Measurements from ENCODE around the gene SERPING1.

Gene SERPING1

DNA sequence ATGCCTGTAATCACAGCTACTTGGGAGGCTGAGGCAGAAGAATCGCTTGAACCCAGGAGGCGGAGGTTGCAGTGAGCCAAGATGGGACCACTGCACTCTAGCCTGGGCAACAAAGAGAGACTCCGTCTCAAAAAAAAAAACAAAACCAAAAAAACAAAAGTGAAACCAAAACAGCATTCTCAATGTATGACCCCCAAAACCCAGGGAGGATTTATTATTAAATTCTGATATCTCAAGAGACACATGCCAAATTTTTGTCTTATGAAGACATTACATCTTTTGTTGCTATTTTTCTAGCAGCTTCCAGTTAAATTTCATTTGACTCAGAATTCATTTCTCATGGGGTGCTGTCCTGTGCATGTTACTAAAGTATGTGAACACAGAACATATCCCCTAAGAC lies 55.2 kb downstream of the SERPING1 start:
- DNase-seq (ENCODE audit: low read depth) = no peak

DNA sequence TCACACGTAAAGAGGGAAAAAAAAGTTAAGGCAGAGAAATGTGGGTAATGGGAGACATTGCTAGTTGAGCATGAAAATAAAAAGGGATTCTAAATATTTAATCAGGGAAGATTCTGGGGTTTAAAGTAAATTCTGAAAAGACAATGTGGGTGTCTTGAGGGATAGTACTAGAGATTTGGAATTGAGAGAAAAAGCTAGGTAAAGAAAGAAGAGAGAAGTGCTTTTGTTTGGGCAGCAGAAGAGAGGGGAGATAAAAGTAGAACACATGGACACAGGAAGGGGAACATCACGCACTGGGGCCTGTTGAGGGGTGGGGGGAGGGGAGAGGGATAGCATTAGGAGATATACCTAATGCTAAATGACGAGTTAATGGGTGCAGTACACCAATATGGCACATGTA lies 55.7 kb downstream of the SERPING1 start:
- DNase-seq (ENCODE audit: low read depth) = no peak

DNA sequence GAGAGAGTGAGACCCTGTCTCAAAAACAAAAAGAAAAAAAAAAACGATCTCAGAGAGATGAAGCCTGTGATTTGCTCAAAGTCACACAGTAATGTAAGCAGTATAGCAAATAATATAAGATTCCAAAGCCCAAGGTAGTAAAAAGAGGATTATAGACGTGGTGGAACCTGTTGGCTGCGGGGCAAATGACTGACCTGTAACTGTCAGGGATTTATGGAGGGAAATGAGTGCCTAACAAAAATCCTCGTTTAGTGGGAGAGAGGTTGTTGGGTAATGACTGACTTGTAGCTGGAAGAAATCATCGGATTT lies 59.4 kb downstream of the SERPING1 start:
- DNase-seq (ENCODE audit: low read depth) = no peak

DNA sequence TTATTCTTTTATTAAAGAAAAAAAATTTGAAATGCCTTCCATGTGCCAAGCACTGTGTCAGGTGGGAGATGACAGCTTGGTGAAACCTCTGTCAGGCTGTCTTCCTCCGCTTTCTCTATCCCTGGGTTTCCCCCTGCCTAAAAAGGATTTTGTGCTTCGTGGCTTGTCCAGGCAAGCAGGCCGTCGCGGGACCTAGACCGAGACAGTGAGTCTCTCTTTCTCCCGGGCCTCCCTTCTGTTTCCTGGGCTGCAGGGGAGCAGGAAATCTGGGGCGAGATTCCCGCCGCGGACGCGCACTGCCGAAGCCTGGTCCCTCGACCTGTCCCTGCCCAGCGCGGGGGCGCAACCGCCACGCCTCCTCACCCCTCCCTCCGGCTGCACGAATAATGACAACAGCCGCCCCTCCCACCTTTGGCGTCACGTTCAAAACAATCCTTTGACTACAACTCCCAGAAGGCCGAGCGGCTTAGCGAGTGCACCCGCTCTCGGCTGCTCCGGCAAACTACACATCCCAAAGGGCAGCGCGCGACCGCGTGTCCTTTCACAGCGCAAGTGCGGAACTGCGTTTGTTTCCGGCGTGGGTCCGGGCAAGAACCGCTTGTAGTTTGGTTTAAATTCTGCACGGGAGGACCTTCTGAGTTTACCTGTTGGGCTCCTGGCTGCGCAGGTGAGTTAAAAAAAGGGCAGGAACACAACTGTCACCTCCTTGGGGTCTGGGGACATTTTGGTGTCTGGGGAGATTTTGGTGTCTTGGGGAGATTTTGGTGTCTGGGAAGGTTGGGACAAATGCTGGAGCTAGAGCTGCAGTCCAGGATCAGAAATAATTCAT lies 59.9 kb downstream of the SERPING1 start, which contains the start of gene CLP1:
Gene CLP1 (plus strand): TSS at position 569 of the 829 bp plus-strand sequence. CDS start 1,715 bp downstream, outside the sequence.
- peak; percentile 98 for DNase-seq (ENCODE audit: low read depth)

DNA sequence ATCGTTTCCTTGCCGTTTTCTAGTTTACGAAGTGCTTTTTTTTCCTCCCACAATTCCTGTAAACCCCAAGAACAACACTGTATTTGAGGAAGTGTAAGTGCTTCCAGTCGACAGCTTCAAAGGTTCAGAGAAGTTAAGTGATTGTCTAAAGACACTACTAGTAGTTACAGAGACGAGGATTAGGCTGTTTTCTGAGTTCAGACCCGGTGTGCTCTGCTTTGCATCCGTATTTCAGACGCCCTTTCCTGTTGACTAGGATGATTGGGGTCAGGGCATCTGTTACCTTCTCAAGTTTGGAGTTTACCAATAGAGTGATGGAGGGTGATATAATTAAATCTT lies 60.5 kb downstream of the SERPING1 start:
- DNase-seq (ENCODE audit: low read depth) = no peak

DNA sequence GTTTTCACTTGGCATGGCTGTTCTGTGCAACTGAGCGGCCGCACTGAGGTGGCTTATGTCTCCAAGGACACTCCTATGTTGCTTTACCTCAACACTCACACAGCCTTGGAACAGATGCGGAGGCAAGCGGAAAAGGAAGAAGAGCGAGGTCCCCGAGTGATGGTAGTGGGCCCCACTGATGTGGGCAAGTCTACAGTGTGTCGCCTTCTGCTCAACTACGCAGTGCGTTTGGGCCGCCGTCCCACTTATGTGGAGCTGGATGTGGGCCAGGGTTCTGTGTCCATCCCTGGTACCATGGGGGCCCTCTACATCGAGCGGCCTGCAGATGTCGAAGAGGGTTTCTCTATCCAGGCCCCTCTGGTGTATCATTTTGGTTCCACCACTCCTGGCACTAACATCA lies 62.2 kb downstream of the SERPING1 start:
- DNase-seq (ENCODE audit: low read depth) = no peak

DNA sequence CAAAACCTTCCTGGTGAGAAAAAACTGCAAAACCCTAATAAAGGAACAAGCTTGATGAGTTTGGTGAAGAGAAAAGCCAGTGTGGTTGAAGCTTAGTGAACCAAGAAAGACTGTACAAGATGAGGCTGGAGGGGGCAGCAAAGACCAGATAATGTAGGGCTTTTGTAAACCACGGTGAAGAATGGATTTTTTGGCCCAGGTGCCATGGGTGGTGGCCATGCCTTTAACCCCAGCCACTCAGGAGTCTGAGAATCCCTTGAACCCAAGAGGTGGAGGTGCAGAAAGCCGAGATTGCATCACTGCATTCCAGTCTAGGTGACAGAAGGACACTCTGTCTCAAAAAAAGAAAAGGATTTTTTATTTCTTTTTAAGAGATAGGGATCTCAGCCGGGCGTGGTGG lies 65.4 kb downstream of the SERPING1 start:
- DNase-seq (ENCODE audit: low read depth) = no peak

DNA sequence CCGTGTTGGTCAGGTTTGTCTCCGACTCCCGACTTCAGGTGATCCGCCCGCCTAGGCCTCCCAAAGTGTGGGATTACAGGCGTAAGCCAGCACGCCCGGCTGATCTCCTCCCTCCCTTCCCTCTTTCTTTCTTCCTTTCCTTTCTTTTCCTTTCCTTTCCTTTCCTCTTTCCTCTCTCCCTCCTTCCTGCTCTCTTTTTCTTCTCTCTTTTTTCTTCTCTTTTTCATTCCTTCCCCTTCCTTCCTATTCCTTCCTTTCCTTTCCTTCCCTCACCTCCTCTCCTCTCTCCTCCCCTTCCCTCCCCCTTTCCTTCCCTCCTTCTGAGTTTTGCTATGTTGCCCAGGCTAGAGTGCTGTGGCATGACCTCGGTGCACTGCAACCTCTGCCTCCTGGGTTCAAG lies 66.5 kb downstream of the SERPING1 start:
- no peak for DNase-seq (ENCODE audit: low read depth)
